GM23338 (cell line): ENCODE results near the gene ARHGEF17.

Experiments used
- CREB1 ChIP-seq: fragments of 250-450 bp; sonication (Bioruptor Pico); IDR thresholded peaks from 2 replicates; pipeline ENCODE4 v1.5.0; 2020; ENCODE audit warnings: low read depth, mild to moderate bottlenecking, moderate library complexity
- CTCF ChIP-seq, 2 experiments: fragments of 200-600 bp in 1 of 2; sonication (generic) in 1 of 2; conservative IDR thresholded peaks; 2 replicates each; pipeline versions ENCODE4 v1.5.1 to v1.6.1; 2016 to 2017; ENCODE audit warnings: antibody characterized with exemption in 2 of 2, low read depth in 2 of 2, mild to moderate bottlenecking in 2 of 2, moderate library complexity in 1 of 2
- ETS1 ChIP-seq: IDR thresholded peaks from 2 replicates; pipeline ENCODE4 v1.6.1; 2016; ENCODE audit warnings: antibody characterized with exemption
- EZH2 ChIP-seq: fragments of 200-600 bp; sonication (generic); IDR thresholded peaks from one replicate; pipeline ENCODE4 v1.8.0; 2017; ENCODE audit warnings: antibody characterized with exemption, mild to moderate bottlenecking, low read depth; ENCODE audit not compliant: unreplicated experiment
- EZH2phosphoT487 ChIP-seq: fragments of 200-600 bp; sonication (generic); IDR thresholded peaks from one replicate; pipeline ENCODE4 v1.8.1; 2018; ENCODE audit warnings: antibody characterized with exemption; ENCODE audit not compliant: unreplicated experiment
- JUNB ChIP-seq: IDR thresholded peaks from one replicate; pipeline ENCODE4 v1.6.1; 2016; ENCODE audit warnings: antibody characterized with exemption; ENCODE audit not compliant: unreplicated experiment
- NANOG ChIP-seq: IDR thresholded peaks from 2 replicates; pipeline ENCODE4 v1.6.1; 2016; ENCODE audit warnings: antibody characterized with exemption, borderline replicate concordance
- POLR2AphosphoS5 ChIP-seq: IDR thresholded peaks from 2 replicates; pipeline ENCODE4 v1.6.1; 2016; ENCODE audit warnings: antibody characterized with exemption, low read depth
- REST ChIP-seq: IDR thresholded peaks from one replicate; pipeline ENCODE4 v1.6.1; 2018; ENCODE audit warnings: antibody characterized with exemption; ENCODE audit not compliant: unreplicated experiment
- STAT1 ChIP-seq: IDR thresholded peaks from one replicate; pipeline ENCODE4 v1.6.1; 2016; ENCODE audit warnings: antibody characterized with exemption; ENCODE audit not compliant: unreplicated experiment
- ZNF331 ChIP-seq: fragments of 250-450 bp; sonication (Bioruptor Pico); IDR thresholded peaks from 2 replicates; pipeline ENCODE4 v1.5.0; 2020; ENCODE audit warnings: low read depth, mild to moderate bottlenecking, moderate library complexity
- ZNF462 ChIP-seq: fragments of 250-450 bp; sonication (Bioruptor Pico); IDR thresholded peaks from 2 replicates; pipeline ENCODE4 v1.5.0; 2020; ENCODE audit warnings: mild to moderate bottlenecking, moderate library complexity

GRCh38 chr11:73330569-73331093 is 22.6 kb downstream of the ARHGEF17 start:
- peak; percentile 48 to 58 for TF ChIP-seq CTCF (conservative IDR thresholded peaks at IDR 0.05; ENCODE audit: low read depth in 2 of 2)
- TF ChIP-seq EZH2, result no peak
- no peak for TF ChIP-seq REST
- TF ChIP-seq ZNF462, result no peak
- no peak for TF ChIP-seq ETS1
- TF ChIP-seq EZH2phosphoT487, result no peak
- TF ChIP-seq CREB1 (CRISPR knock-in tag), result no peak
- TF ChIP-seq JUNB, result no peak
- no peak for TF ChIP-seq POLR2AphosphoS5
- no peak for TF ChIP-seq STAT1
- no peak for TF ChIP-seq ZNF331 (CRISPR knock-in tag)
- no peak for TF ChIP-seq NANOG
